HG03097 (cell line): ENCODE results near the gene LRIG1.

ENCODE experiments used
- ATAC-seq: cut with Tn5 transposase; IDR thresholded peaks from one replicate; pipeline ENCODE4 v1.9.1; 2021; ENCODE audit not compliant: unreplicated experiment, low FRiP score

The LRIG1 gene

DNA sequence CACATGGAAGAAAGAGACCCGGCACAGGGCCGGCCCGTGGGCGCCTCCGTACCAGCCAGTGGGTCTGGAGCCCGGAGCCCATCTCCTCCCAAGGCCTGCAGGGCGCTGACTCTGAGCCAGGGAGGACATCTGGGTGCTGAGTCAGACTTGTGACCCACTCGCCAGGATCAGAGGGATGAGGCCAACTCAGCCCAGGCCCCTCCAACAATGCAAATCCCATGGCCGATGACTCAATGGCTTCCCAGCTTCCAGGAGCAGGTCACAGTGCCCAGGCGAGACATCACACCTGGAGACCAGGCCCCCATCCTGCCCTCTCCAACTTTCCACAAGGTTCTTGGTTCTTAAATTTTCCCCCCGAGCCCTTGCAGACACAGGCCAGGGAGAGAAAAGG, 95.1 kb downstream of the LRIG1 start:
- ATAC-seq = no peak

DNA sequence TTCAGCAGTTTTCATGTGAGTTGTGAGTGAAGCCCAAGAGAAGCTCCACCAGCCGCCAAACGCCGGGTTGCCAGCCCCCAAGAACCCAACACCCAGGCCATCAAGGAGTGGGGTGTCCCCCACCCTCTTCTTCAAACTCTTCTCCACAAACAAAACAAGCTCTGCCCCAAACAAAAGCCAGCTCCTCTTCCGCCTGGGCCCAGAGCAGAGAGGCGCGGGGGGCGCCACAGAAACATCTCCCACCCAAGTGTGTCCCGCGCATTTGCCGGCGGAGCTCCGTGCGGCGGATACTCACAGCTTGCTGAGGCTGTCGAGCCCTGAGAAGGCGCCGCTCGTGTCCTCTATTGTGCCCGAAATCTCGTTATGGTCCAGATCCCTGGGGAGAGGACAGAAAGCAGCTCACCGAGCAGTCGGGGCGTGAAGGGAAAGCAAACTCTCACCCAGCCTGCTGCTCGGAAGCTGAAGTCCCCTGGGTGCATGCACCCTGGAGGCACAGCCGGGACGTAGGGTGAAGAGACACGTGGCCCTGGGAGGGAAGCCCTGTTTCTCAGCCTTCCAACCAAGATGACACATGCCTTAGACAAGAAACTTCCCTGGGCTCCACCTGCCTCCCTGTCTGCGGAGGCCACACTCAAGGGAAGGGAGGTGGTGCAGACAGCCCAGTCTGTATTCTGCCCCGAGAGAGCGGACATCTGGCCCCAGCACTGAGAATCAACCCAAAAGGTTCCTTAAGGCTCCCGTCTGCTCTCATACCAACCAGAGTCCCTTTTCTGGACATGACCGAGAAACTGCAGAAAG, 95.7 kb downstream of the LRIG1 start:
- ATAC-seq = no peak

DNA sequence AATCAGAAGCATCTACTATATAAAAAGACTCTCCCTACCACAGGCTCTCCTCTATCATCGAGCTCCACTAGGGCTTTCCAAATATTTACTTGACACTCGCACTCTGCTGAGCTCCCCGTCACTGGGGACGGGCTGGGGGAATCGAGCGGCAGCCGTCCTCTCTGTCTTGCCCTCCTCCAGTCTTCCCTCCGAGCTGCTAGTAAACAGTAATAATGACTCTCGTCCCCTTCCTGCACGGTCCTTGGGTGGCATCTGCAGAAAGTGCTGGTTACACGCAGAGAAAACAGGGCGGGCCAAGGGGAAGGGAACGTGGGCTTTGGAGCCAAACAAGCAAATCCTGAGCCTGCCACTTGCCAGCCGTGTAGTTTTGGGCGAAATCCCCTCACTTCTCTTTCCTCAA, 96.6 kb downstream of the LRIG1 start:
- ATAC-seq = no peak

DNA sequence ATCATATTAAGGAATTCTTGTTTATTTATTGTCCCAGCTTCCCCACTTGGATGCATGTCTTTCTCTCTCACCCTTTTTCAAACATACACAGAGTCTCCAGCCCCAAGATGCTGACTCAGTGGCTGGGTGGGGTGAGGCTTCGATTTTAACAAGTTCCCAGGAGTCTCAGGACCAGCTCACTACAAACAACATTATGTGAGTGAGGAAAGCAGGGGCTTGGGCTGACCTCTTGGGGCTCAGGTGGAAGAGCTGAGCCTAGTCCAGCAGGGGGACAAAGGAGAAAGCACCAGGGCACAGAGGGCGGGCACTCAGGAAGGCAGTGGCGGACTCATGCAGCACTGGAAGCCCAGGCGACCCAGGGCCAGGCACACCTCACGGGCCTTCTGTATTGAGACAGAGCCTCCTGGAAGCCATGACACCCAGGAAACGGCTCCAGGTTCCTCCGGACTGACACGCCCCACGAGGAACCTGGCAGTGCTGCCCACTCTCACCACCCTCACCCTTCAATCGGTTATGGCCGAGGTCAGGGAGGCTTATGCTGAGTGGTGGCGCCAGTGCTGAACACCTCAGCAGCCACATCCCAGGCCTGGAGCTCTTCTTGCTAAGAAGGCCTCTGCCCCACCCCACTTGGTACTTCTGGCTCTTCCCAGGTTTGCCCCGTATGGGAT, 97.4 kb downstream of the LRIG1 start:
- no peak for ATAC-seq

DNA sequence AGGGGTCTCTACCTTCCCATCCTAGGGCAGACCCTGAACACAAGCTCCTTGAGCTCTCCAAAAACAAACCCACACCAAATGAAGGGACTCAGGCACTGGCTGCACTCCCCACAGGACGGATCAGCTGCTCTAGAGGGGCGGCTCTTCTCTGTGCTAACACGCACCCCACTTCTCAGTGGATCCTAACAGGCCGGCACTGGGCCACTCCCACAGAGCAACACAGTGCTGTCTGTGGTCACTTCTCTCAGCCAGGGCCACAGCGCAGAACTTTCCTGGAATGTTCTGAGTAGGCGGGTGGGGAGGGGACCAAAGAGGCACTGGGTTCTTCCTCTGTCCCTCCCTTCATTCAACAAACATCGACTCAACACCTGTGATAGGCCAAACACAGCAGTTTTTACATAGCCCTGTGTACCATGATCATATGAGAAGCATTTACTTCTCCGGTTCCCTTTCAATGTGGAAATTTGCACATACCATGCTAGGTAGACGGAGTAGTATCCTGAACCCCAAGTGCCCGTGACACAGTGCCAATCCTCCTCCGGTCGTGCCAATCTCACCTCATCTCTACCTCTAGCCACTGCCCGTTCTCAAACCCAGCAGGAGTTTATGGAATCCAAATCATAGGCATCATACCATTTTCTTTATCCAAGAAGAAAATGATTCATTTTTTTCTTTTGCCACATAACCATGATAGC, 98.1 kb downstream of the LRIG1 start:
- ATAC-seq = no peak

DNA sequence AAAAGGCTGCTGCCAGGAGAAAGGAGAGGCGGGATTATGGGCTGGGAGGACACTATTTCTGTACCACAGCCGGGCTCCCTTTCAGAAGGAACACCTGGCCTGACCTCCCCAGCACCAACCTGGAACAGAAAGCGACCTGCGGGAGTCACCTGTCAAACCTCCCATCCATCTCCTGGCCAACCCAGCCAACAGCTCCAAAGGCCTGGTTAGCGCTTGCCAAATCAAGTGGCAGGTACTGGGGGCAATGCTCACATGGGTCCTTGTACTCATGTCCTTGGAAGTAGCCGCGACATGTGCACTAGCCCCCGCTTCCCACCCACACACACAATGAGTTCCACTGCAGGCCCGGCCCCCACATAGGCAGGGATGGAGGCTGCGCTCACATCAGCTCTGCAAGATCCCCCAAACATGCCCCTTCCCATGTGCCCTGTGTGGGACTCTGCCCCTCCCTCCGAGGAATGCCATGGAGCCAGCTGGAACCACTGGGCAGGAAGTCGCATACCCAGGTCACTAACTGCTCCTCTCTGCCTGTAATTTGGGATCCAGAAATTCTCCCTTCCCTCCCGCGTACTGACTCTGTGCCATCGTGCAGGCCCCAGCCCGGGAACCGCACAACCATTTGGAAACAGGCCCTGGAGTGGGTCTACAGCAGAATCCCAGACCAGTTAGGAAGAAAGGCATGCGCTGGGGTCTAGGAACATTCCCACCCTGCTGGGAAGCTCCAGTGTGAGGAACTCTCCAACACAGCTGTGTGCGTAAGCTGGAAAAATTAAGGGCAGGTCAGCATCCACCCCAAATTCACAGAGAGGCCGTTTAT, 98.9 kb downstream of the LRIG1 start:
- no peak for ATAC-seq

DNA sequence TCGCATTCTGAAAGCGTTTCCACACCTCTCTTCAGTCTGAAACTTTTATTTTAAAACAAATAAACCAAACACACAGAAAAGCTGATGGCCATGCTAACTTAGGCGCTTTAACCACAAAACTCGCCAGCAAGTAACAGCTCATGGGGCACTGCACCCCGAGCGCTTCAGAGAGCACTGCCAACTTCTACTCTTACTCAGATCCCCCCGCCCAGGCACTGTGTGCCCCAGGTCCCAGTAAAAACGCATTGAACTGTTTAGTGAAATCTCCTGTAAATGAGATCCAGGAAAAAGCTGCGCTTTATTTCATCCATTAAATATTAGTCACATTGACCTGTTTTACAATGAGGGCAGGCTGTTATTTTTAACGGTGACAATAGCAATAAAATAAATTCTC, 99.7 kb downstream of the LRIG1 start:
- ATAC-seq = no peak

DNA sequence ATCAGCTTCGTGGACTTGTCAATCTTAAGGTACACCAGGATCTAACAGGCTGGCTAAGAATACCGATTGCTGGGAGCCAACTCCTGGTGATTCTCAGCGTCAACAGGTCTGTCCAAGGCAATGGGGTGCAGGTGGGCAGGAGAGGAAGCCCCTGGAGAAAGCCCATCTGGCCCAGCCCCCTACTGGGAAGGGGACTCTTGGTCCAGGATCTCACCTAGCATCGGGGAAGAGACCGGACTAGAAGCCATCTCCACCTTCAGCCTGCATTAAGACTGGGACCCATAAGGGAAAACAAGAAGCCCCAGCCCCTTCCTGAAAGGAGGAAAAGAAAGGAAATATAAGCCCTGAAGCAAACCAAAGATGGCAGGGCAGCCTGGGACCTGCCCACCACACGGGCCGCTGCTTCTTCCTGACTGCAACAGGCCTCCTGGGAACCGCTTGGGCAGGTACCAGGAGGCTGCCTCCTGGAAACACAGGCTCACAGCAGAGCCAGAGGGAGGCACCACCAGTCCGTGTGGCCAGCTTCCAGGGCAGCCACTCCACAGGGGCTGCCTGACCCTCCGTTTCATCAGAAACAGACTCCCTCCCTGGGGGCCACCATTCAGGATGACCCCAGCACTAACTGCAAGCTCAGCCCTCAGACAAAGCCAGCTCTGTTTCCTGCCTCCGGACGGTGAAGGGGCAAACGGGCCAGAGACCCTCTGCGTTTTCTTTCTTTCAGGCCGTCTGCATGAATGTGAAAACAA, 100.2 kb downstream of the LRIG1 start:
- no peak for ATAC-seq

DNA sequence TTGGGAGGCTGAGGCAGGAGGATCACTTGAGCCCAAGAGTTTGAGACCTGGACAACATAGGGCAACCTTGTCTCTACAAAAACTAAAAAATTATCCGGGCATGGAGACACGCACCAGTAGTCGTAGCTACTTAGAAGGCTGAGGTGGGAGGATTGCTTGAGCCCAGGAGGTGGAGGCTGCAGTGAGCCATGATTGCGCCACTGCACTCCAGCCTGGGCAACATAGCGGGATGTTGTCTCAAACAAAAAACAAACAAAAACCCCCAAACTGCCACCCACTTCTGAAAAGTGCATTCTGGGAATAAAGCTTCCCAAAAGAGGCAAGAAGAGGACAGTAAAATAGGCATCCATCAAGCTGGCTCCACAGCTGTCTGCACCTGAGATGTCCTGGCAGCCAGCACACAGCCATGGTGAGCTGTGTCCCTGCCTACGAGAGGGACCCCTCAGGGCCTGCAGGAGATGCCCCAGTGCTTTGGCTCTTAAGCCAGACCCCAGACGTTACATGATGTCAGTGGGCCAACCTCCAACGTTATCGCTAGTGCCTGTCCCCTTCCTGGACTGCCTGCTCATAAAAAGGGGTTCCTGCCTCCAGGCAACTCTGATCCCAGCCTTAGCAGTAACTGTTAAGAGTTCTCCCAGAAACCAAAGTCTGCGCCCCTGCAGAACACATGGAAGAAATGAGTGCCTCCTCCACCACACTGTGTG, 101.1 kb downstream of the LRIG1 start:
- ATAC-seq = no peak

DNA sequence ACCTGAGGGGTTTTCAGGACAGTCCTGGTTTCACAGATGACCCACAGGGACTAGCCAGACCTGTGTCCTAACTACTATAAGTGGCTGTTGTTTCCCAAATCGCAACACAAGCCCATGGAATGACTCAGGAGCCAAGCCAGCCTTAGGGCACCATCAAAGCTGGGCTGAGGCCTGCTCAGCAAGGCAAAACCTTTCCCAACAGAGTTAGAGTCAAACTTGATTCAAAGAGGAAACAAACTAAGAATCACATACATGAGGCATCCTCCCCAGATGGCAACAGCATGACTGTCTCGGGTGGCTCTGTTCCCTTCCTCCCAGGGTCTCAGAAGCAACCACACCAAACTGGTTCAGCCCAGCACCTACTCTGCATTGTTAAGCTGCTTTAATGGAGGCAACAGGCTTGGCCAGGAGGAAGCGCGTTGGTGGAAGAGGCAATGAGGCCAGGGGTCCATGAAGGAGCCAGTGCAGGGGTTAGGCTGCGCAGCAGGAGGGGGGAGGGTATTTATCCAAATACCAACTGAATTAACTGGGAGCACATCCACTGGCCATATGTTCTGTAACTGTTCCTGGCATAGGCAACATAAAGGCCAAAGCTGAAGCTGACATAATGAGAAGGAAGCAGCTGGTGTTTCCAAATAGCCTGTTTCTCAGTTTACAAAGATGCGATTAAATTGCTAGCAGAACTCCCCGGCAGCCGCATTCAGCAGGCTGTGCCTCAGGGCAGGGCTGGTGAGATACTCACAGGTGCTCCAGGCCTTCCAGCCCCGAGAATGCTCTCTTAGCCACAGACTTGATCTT, 102.4 kb downstream of the LRIG1 start:
- no peak for ATAC-seq

DNA sequence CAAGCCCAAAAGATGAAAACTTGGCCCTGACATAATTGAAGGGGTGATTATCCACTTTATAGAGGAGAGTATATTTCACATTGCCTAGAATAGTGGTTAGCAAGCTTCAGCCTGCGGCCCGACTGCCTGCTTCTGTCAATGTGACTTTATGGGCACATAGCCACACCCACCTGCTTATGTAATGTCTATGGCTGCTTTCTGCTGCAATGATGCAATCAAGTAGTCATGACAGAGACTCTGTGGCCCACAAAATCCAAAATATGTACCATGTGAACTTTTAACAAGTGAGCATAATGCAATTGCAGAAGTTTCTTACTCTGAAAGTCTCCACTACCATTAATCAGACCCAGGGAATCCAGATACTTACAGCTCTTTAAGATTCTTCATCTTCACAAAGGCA, 103.1 kb downstream of the LRIG1 start:
- ATAC-seq = no peak

DNA sequence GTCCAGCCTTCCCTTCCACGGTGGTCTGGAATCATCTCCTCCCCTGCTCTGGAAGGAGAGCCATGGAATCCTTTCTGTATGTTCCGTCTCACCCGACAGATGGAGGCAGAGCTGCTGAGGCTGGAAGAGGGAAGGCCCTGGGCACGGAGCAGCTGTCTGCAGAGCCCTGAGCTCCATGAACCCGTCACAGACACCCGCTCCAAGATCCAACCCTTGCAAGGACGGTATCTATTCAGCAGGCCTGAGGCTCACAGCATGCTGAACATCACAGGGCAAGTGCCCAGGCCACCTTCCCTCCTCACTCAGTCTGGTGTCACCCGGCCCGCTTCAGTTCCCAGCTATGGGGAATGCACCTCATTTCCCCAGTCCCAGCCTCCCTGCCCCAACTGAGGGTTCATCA, 103.9 kb downstream of the LRIG1 start:
- ATAC-seq = no peak

DNA sequence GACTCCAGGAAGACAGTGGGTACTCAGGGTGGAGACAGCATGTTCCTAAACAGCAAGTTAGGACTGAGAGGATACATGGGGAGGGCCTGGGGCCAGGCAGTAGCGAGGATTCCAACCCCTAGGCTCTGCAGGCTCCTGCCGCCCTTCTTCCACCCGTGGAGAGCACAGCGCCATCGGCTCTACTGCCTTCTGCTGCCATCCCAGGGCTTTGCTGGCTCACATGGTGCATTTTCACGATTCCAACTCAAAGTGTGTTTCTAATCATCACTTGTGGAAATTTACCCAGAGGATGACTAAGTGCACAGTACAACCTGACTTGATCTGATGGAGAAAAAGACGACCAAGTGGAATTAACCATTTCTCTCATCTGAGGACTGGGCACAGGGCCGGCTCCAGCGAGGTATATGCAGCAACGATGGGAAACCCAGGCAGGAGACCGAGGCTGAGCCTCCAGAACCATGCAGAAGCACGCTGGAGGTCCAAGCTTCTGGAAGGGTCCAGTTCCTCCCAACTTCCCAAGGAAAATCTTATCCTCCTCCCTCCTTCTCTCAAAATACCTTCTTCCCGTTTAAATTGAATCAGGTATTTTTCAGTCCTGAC, 104.6 kb downstream of the LRIG1 start:
- ATAC-seq = no peak

DNA sequence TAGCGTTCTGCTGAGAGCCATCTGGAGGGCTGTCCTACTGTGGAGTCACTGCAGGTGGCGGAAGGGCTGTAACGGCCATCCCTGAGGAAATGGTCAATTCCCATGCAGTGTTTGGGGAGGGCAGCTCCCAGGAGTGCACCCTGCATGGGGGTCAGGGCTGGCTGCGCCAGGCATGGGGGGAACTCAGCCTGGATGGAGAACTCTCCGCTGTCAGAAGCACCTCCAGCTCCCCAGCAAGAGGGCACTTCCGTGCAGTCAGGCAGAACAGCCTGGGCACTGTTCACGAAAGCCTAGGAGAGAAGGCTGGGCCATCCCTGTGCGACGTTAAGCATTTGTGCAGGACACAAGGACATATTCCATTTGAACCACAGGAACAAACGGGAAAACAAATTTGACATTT, 105.2 kb downstream of the LRIG1 start:
- ATAC-seq = no peak

DNA sequence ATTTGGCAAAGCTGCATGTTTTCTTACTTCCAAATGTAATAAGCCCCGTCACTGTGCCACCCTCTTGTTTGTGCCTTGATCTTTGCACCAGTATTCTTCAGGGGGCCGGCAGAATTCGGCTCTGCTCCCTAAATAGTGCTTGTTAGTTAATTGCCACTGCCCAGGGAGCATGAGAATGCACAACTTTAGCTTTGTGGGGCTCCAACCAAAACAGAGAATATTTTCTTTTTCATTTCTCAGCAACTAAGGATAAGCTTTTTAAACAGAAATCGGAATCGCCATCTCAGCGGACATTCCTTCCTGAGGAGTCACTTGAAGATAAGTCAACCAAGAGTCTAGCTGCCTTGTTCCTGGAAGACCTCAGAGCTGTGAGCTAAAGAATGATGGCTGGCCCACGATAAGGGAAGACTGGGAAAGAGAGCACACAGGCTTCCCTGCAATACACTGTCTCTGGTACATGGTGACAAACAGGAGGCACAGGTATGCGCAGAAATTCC, 106.0 kb downstream of the LRIG1 start:
- no peak for ATAC-seq

DNA sequence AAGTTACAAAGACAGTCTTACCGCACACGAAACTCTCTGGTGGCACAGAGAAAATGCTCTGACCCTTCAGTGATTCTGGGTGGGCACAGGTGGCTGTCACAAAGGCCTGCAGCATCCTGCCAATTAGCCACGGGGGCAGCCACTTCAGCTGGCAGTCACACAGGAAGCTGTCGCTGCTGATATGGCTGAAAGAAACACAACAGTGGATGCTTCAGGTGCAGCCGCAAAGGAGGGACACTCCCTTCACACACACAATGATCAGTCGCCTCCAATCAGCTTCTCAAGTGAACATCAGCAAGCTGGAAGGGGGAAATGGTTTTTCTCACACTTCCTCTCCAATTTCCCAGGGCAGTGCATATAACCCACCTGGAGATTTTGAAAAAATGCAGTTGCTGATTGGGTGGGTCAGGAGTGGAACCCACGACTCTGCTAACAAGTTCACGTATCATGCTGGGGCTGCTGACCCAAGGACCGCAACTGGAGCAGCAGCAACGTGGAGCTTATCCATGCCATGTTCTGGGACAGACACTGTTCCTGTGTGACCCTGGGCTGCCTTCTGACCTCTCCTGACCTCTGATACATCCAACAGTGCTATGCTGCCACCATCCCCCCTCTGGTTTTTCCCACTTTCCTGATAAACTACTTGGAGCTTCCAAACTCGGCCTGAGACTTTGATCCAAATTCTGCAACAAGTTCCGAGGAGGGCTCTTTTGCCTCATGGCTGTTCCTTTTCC, 106.6 kb downstream of the LRIG1 start:
- peak; percentile 81 for ATAC-seq

DNA sequence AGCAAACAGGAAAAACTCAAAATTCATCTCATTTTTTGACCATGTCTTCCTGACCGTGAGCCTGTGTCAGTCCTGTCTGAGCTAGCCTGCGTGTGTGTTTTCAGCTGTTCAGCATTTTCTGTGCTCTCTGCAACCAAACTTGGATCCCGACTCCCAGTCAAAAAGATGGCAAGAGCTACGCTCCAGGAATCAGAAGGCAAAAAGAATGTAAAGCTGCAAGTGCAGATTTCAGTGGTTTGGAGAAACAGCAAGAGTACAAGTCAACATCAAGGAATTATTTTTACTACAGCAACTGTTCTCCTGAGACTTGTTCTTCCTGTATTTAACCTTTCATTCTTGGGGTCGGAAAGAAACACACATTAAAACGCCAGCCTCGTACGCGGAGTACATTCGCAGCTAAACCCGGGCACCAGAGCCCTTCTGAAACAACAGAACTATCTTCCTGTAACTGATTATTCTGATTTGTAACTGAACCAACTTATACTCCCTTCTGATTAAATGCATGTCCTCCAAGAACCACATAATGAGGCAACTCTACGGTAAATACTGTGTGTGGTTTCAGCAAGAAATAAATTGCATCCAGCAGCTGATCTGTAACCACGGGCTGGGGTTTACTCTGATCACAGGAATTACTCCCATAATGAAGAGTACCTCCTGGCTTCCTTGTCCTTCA, 107.4 kb downstream of the LRIG1 start:
- ATAC-seq = no peak
